ENCODE data around the gene UCK2.
"Not testable (repeated sequence)": the region's sequence is repeated elsewhere in the genome, so short reads cannot be mapped to it uniquely, and the experiment has no call there.

UCK2 gene

GRCh38 chr1:165827268-165828102 lies at the start of gene UCK2:
Gene UCK2, plus strand, starts transcription at chr1:165827614. Its CDS starts 220 bp downstream, at chr1:165827834.
- peak; percentile 95 for DNase-seq (ENCODE audit: low spot score)

- DNase-seq (ENCODE audit: low spot score): not testable (repeated sequence)
Measured at GRCh38 chr1:165778197-165778596, 49.2 kb upstream of the UCK2 start.

GRCh38 chr1:165783519-165783918 lies 43.9 kb upstream of the UCK2 start:
- DNase-seq (ENCODE audit: low spot score): not testable (repeated sequence)

- DNase-seq (ENCODE audit: low spot score): no peak
Measured at GRCh38 chr1:165787741-165788140, 39.7 kb upstream of the UCK2 start.

- DNase-seq (ENCODE audit: low spot score): no peak
Measured at GRCh38 chr1:165793951-165794350, 33.5 kb upstream of the UCK2 start.

- DNase-seq (ENCODE audit: low spot score): no peak
Measured at GRCh38 chr1:165795894-165796293, 31.5 kb upstream of the UCK2 start.

GRCh38 chr1:165799387-165799786 lies 28.0 kb upstream of the UCK2 start:
- no peak for DNase-seq (ENCODE audit: low spot score)

- not testable (repeated sequence) for DNase-seq (ENCODE audit: low spot score)
Measured at GRCh38 chr1:165804513-165804912, 22.9 kb upstream of the UCK2 start.

GRCh38 chr1:165807613-165808012 lies 19.8 kb upstream of the UCK2 start:
- DNase-seq (ENCODE audit: low spot score): no peak

GRCh38 chr1:165815725-165816124 lies 11.7 kb upstream of the UCK2 start:
- no peak for DNase-seq (ENCODE audit: low spot score)

GRCh38 chr1:165816157-165816556 lies 11.3 kb upstream of the UCK2 start:
- no peak for DNase-seq (ENCODE audit: low spot score)

- DNase-seq (ENCODE audit: low spot score): no peak
Measured at GRCh38 chr1:165816826-165817497, 10.5 kb upstream of the UCK2 start.

- DNase-seq (ENCODE audit: low spot score): no peak
Measured at GRCh38 chr1:165823552-165824268, 3.7 kb upstream of the UCK2 start.

GRCh38 chr1:165824269-165824643 lies 3.2 kb upstream of the UCK2 start:
- no peak for DNase-seq (ENCODE audit: low spot score)

GRCh38 chr1:165826565-165827267 lies 698 bp upstream of the UCK2 start:
- DNase-seq (ENCODE audit: low spot score): peak; percentile 41

GRCh38 chr1:165828103-165828668 lies 772 bp downstream of the UCK2 start:
- peak; percentile 88 for DNase-seq (ENCODE audit: low spot score)

GRCh38 chr1:165828669-165829329 lies 1.4 kb downstream of the UCK2 start:
- peak; percentile 84 for DNase-seq (ENCODE audit: low spot score)

GRCh38 chr1:165829888-165830287 lies 2.5 kb downstream of the UCK2 start:
- DNase-seq (ENCODE audit: low spot score): no peak

GRCh38 chr1:165831146-165831545 lies 3.7 kb downstream of the UCK2 start:
- no peak for DNase-seq (ENCODE audit: low spot score)

GRCh38 chr1:165832902-165833301 lies 5.5 kb downstream of the UCK2 start:
- no peak for DNase-seq (ENCODE audit: low spot score)

GRCh38 chr1:165833358-165833757 lies 5.9 kb downstream of the UCK2 start:
- DNase-seq (ENCODE audit: low spot score): no peak

All from D341Med (cell line).